ENCODE data around the gene ADH1A. TPM values are rescaled to one million over a fixed set of nuclear protein-coding genes. Genes with fewer than 3 reads are reported as not detected.

Gene ADH1A
- not detected in 3 replicates for polyA plus RNA-seq
- polyA plus RNA-seq (2011; ENCODE audit: low read depth) = not detected
- polyA plus RNA-seq (2011; cell fraction: cytosol; rRNA removed) = not detected in 2 replicates
- polyA plus RNA-seq (2011; cell fraction: nucleus; rRNA removed) = not detected in 2 replicates
- not detected in 2 replicates for polyA plus RNA-seq (2012; ENCODE audit: low replicate concordance)
- not detected in 3 replicates for polyA minus RNA-seq
- polyA minus RNA-seq (2011; cell fraction: cytosol; rRNA and poly(A)+ RNA removed) = not detected
- not detected in 2 replicates for polyA minus RNA-seq (2011; cell fraction: nucleus; rRNA and poly(A)+ RNA removed)

DNA sequence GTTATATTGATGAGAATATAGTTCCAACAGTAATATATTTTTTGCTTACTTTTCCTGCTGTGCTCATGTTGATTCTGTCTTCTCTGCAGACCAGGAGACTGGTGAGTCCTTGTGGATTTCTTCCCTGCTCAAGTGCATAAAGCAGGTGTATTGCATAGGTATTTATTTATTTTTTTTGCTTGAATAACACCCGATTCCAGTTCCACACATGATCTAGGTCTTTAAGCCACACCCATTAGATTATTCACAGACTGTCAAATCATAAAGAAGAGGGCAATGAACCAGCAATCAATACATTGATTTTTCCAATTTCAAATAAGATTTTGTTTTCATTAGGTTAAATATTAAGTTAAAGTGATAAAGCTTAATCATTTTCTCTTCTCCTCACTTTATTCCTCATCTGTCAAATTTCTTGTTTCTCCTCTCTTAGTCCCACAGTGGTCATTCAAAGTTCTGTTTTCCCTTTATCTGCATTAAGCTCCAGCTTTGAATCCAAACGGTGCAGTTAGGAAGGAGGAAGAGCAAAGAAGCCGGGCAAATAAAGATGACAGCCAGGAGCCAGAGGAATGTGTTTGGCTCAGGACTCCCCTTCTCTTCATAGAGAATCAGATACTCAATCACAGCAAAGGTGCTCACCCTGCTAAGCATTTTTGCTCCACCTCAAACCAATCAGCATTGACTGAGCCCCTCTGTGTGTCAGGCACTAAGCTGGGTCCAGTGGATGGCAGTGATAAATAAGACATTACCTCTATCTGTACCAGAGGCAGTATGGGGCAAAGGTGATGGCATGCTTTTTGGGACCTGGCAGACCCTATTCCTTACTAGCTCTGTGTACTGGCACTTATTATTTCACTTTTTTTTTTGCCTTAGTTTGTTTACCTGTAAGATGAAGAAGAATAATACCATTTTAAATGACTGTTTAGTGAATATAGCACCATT is at the start of gene ADH1A:
TSS of gene ADH1A (minus strand) at position 138 of the 939 bp plus-strand sequence. CDS start at position 67, 71 bp downstream.
- Histone ChIP-seq H3K79me2 (ENCODE audit: control insufficient read depth, insufficient read depth, low read length) (no peaks in the 10 kb centered on the region), H3K9me1 (ENCODE audit: control insufficient read depth, extremely low read depth, insufficient read depth, low read length) (no peaks in the 10 kb centered on the region), H3K4me2 (ENCODE audit: control insufficient read depth, extremely low read depth, insufficient read depth, low read depth, low read length) (no peak within 1 kb of the TSS), H2AFZ (ENCODE audit: control insufficient read depth, low read length) (no peak within 1 kb of the TSS), H3K9me3 (ENCODE audit: control insufficient read depth, low read depth, low read length) (no peaks in the 10 kb centered on the region), H3K36me3 (ENCODE audit: control insufficient read depth in 2 of 2, extremely low read depth in 1 of 2, insufficient read depth in 2 of 2, low read length in 2 of 2) (peaks cover 0 to 2% of the 10 kb centered on the region in 2 experiments), H3K27me3 (ENCODE audit: control insufficient read depth, extremely low read depth, insufficient read depth, low read length) (no peaks in the 10 kb centered on the region), H3K4me3 (ENCODE audit: control insufficient read depth in 2 of 3, extremely low read depth in 1 of 3, insufficient read depth in 2 of 3, low read depth in 1 of 3, low read length in 3 of 3) (no peak within 1 kb of the TSS), H4K20me1 (ENCODE audit: control insufficient read depth, extremely low read depth, insufficient read depth, low read length) (no peaks in the 10 kb centered on the region), H3K9ac (ENCODE audit: control insufficient read depth, extremely low read depth, insufficient read depth, low read length) (no peak within 1 kb of the TSS), H3K4me1 (ENCODE audit: control insufficient read depth, extremely low read depth, insufficient read depth, low read length) (peaks cover 4% of the 10 kb centered on the region), H3K27ac (ENCODE audit: control insufficient read depth, insufficient read depth, low read length) (no peak within 1 kb of the TSS)
- DNase-seq (ENCODE audit: low read depth, low spot score) (no peak), FAIRE-seq (no peak)
- TF ChIP-seq CTCF (optimal IDR thresholded peaks at IDR 0.05 in 1 of 3, IDR thresholded peaks at IDR 0.05 in 1 of 3, conservative IDR thresholded peaks at IDR 0.05 in 1 of 3; ENCODE audit: extremely low read depth in 1 of 3, insufficient read depth in 2 of 3, low read length in 3 of 3) (no peak), EZH2 (IDR thresholded peaks at IDR 0.05; ENCODE audit: low read length) (no peak)
- dilution Hi-C loops (cut with MboI; ENCODE audit: extremely low pct_ligation_motif_present, low sequenced_read_pairs) = no loop called here

DNA sequence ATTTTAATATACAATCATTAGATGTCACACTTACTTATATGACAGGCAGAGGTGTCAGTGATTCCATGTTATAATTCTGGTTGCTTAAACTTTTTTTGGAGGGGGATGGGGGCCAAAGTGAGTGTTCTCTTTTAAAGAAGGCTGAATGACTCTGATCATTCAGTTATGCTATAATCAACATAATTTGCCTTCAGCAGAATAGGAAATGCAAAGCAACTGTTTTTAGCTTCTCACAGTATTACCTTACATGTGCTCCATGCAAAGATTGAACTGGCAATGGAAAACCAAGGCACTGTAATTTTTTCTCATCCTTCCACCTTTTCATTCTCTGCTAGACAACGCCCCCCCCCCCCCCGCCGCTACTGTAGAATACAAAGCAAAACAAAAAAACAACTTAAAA is 48.4 kb upstream of the ADH1A start:
- TF ChIP-seq EZH2 (IDR thresholded peaks at IDR 0.05; ENCODE audit: low read length) (no peak), CTCF (optimal IDR thresholded peaks at IDR 0.05 in 1 of 3, IDR thresholded peaks at IDR 0.05 in 1 of 3, conservative IDR thresholded peaks at IDR 0.05 in 1 of 3; ENCODE audit: extremely low read depth in 1 of 3, insufficient read depth in 2 of 3, low read length in 3 of 3) (no peak)
- dilution Hi-C loops (cut with MboI; ENCODE audit: extremely low pct_ligation_motif_present, low sequenced_read_pairs) = no loop called here
- no peak for FAIRE-seq

More for the DNA sequence above, 48.4 kb upstream of the ADH1A start:
- H4K20me1 ChIP-seq (ENCODE audit: control insufficient read depth, extremely low read depth, insufficient read depth, low read length) = no peaks in the 10 kb centered on the region
- no peaks in the 10 kb centered on the region for H3K9me1 ChIP-seq (ENCODE audit: control insufficient read depth, extremely low read depth, insufficient read depth, low read length)
- H3K4me3 ChIP-seq (ENCODE audit: control insufficient read depth in 2 of 3, extremely low read depth in 1 of 3, insufficient read depth in 2 of 3, low read depth in 1 of 3, low read length in 3 of 3) = no peak overlapping the region
- H3K27me3 ChIP-seq (ENCODE audit: control insufficient read depth, extremely low read depth, insufficient read depth, low read length) = no peaks in the 10 kb centered on the region
- H3K79me2 ChIP-seq (ENCODE audit: control insufficient read depth, insufficient read depth, low read length) = no peaks in the 10 kb centered on the region
- no peaks in the 10 kb centered on the region for H3K36me3 ChIP-seq (ENCODE audit: control insufficient read depth in 2 of 2, extremely low read depth in 1 of 2, insufficient read depth in 2 of 2, low read length in 2 of 2)
- no peak for DNase-seq (ENCODE audit: low read depth, low spot score)
- H3K9ac ChIP-seq (ENCODE audit: control insufficient read depth, extremely low read depth, insufficient read depth, low read length) = no peak overlapping the region
- no peak overlapping the region for H3K4me2 ChIP-seq (ENCODE audit: control insufficient read depth, extremely low read depth, insufficient read depth, low read depth, low read length)
- H3K27ac ChIP-seq (ENCODE audit: control insufficient read depth, insufficient read depth, low read length) = no peak overlapping the region
- H2AFZ ChIP-seq (ENCODE audit: control insufficient read depth, low read length) = no peak overlapping the region
- no peaks in the 10 kb centered on the region for H3K4me1 ChIP-seq (ENCODE audit: control insufficient read depth, extremely low read depth, insufficient read depth, low read length)
- no peaks in the 10 kb centered on the region for H3K9me3 ChIP-seq (ENCODE audit: control insufficient read depth, low read depth, low read length)

All from keratinocyte (primary cell).